Neural cell (in vitro differentiated cells): ENCODE measurements around the gene ADAMTSL4. TPM values are rescaled to one million over a fixed set of nuclear protein-coding genes. Genes with fewer than 3 reads are reported as not detected.
A peak's percentile ranks its signal among the peaks of the same experiment; 100 is the strongest.

Source experiments
- H2AFZ ChIP-seq: fragments of 200-600, 300-800 bp; sonication (generic), shearing (Covaris generic); 2 replicates; pipeline ENCODE4 v1.6.0; 2014; ENCODE audit warnings: low read depth, mild to moderate bottlenecking, antibody characterized with exemption, low read length, moderate library complexity
- H3F3A ChIP-seq: fragments of 200-600 bp; shearing (Covaris generic); 2 replicates; pipeline ENCODE4 v1.6.1; 2016; ENCODE audit warnings: mild to moderate bottlenecking, moderate library complexity, mixed read lengths, antibody characterized with exemption, low read length; ENCODE audit not compliant: insufficient read depth, poor library complexity, severe bottlenecking
- H3K27ac ChIP-seq: fragments of 200-600, 300-800 bp; sonication (generic), shearing (Covaris generic); 2 replicates; pipeline ENCODE4 v1.5.1; 2014; ENCODE audit warnings: mild to moderate bottlenecking, low read length, moderate library complexity
- H3K27me3 ChIP-seq: fragments of 300-800, 200-600 bp; sonication (generic), shearing (Covaris generic); 2 replicates; pipeline ENCODE4 v1.6.0; 2014; ENCODE audit warnings: mild to moderate bottlenecking, low read depth, low read length, moderate library complexity; ENCODE audit not compliant: insufficient read depth
- H3K36me3 ChIP-seq: fragments of 300-800, 200-600 bp; sonication (generic), shearing (Covaris generic); 2 replicates; pipeline ENCODE4 v1.5.1; 2014; ENCODE audit warnings: mild to moderate bottlenecking, antibody characterized with exemption, low read length, moderate library complexity; ENCODE audit not compliant: insufficient read depth
- H3K4me2 ChIP-seq: fragments of 300-800, 200-600 bp; sonication (generic), shearing (Covaris generic); 2 replicates; pipeline ENCODE4 v1.6.0; 2014; ENCODE audit warnings: mild to moderate bottlenecking, low read length
- H3K4me3 ChIP-seq: fragments of 300-800, 200-600 bp; sonication (generic), shearing (Covaris generic); 2 replicates; pipeline ENCODE4 v1.5.1; 2014; ENCODE audit warnings: mild to moderate bottlenecking, low read length, moderate library complexity
- H3K79me2 ChIP-seq: fragments of 200-600 bp; shearing (Covaris generic); replicated peaks from 2 replicates; pipeline ENCODE4 v1.6.0; 2014; ENCODE audit warnings: mild to moderate bottlenecking, low read length, moderate library complexity; ENCODE audit not compliant: insufficient read depth
- H3K9ac ChIP-seq: fragments of 300-800, 200-600 bp; sonication (generic), shearing (Covaris generic); 2 replicates; pipeline ENCODE4 v1.6.1; 2016; ENCODE audit warnings: mild to moderate bottlenecking, low read length, mixed read lengths
- H3K9me2 ChIP-seq: fragments of 200-600 bp; shearing (Covaris generic); 2 replicates; pipeline ENCODE4 v1.6.1; 2016; ENCODE audit warnings: mild to moderate bottlenecking, low read length, mixed read lengths; ENCODE audit not compliant: insufficient read depth
- H3K9me3 ChIP-seq: fragments of 200-600, 300-800 bp; sonication (generic), shearing (Covaris generic); 2 replicates; pipeline ENCODE4 v1.6.1; 2016; ENCODE audit warnings: mild to moderate bottlenecking, mixed run types, low read length, moderate library complexity, mixed read lengths
- H4K20me1 ChIP-seq: fragments of 200-600 bp; shearing (Covaris generic); 2 replicates; pipeline ENCODE4 v1.6.1; 2016; ENCODE audit warnings: mild to moderate bottlenecking, mixed run types; ENCODE audit not compliant: insufficient read depth
- CTCF ChIP-seq: fragments of 450-650 bp; IDR thresholded peaks from 2 replicates; pipeline ENCODE4 v1.5.1; 2014; ENCODE audit warnings: antibody characterized with exemption, mild to moderate bottlenecking, moderate library complexity; ENCODE audit not compliant: poor library complexity, severe bottlenecking
- EP300 ChIP-seq: fragments of 450-650 bp; conservative IDR thresholded peaks from 2 replicates; pipeline ENCODE4 v1.6.1; 2014; ENCODE audit warnings: antibody characterized with exemption, mild to moderate bottlenecking, moderate library complexity; ENCODE audit not compliant: poor library complexity, severe bottlenecking
- EZH2 ChIP-seq: fragments of 200-600, 300-800 bp; shearing (Covaris generic), sonication (generic); IDR thresholded peaks from 2 replicates; pipeline ENCODE4 v1.6.1; 2014; ENCODE audit warnings: antibody characterized with exemption, low read length, borderline replicate concordance, mild to moderate bottlenecking; ENCODE audit not compliant: insufficient read depth, poor library complexity, severe bottlenecking
- MXI1 ChIP-seq: fragments of 450-650 bp; conservative IDR thresholded peaks from 2 replicates; pipeline ENCODE4 v1.6.1; 2014; ENCODE audit warnings: antibody characterized with exemption, mild to moderate bottlenecking; ENCODE audit not compliant: poor library complexity, severe bottlenecking
- POLR2AphosphoS5 ChIP-seq: IDR thresholded peaks from 2 replicates; pipeline ENCODE4 v1.6.1; 2012
- RAD21 ChIP-seq: fragments of 450-650 bp; conservative IDR thresholded peaks from 2 replicates; pipeline ENCODE4 v1.6.1; 2014; ENCODE audit warnings: antibody characterized with exemption, mild to moderate bottlenecking, moderate library complexity
- REST ChIP-seq: IDR thresholded peaks from 2 replicates; pipeline ENCODE4 v1.6.1; 2012; ENCODE audit warnings: borderline replicate concordance
- SMC3 ChIP-seq: fragments of 450-650 bp; conservative IDR thresholded peaks from 2 replicates; pipeline ENCODE4 v1.6.1; 2014; ENCODE audit warnings: antibody characterized with exemption, mild to moderate bottlenecking, moderate library complexity; ENCODE audit not compliant: poor library complexity
- TAF1 ChIP-seq: IDR thresholded peaks from 2 replicates; pipeline ENCODE4 v1.6.1; 2012; ENCODE audit warnings: low read depth
- polyA plus RNA-seq: library from polyadenylated mRNA; depleted of rRNA; stranded (reverse); fragments of >200 nt; gene quantifications from 2 replicates; pipeline ENCODE4 v1.2.3, GENCODE V29; 2014

Gene ADAMTSL4
- polyA plus RNA-seq, 1 donor from 2014 or later: not detected

GRCh38 chr1:150514913-150515327, 34.3 kb upstream of the ADAMTSL4 start:
- Histone ChIP-seq H3K4me2 (peak overlapping the region; percentile 81), H4K20me1 (no peaks in the 10 kb centered on the region), H3K36me3 (no peaks in the 10 kb centered on the region), H3K9ac (peak overlapping the region; percentile 63), H3K9me3 (no peaks in the 10 kb centered on the region), H3K27ac (peak overlapping the region; percentile 38), H3F3A (no peaks in the 10 kb centered on the region), H2AFZ (peak overlapping the region; percentile 58), H3K27me3 (no peaks in the 10 kb centered on the region), H3K9me2 (no peaks in the 10 kb centered on the region), H3K79me2 (no peaks in the 10 kb centered on the region), H3K4me3 (peak overlapping the region; percentile 78)
- TF ChIP-seq CTCF (no peak), POLR2AphosphoS5 (no peak), EZH2 (no peak), RAD21 (no peak), TAF1 (no peak), EP300 (no peak), MXI1 (no peak), SMC3 (no peak), REST (no peak)

- H3K27ac ChIP-seq: peak within 1 kb of the TSS; percentile 38
- H3K27me3 ChIP-seq: no peaks in the 10 kb centered on the region
- H3K4me2 ChIP-seq: peak within 1 kb of the TSS; percentile 81
- no peaks in the 10 kb centered on the region for H4K20me1 ChIP-seq
- peak within 1 kb of the TSS; percentile 58 for H2AFZ ChIP-seq
- H3K9me3 ChIP-seq: no peaks in the 10 kb centered on the region
- peak within 1 kb of the TSS; percentile 78 for H3K4me3 ChIP-seq
- H3K9me2 ChIP-seq: no peaks in the 10 kb centered on the region
- TF ChIP-seq POLR2AphosphoS5: peak; percentile 52
- peak; percentile 58 for TF ChIP-seq MXI1
- TF ChIP-seq EZH2: no peak
- TF ChIP-seq REST: peak; percentile 13
- peak within 1 kb of the TSS; percentile 63 for H3K9ac ChIP-seq
- no peaks in the 10 kb centered on the region for H3F3A ChIP-seq
- no peaks in the 10 kb centered on the region for H3K36me3 ChIP-seq
- H3K79me2 ChIP-seq: no peaks in the 10 kb centered on the region
These were observed 33.7 kb upstream of the ADAMTSL4 start, which contains the start of gene FALEC for GRCh38 chr1:150515328-150516049. Gene FALEC, plus strand, starts transcription at chr1:150515752.
